ENCODE data around the gene PTPN5.
A peak's percentile ranks its signal among the peaks of the same experiment; 100 is the strongest.
"Not testable (repeated sequence)": the region's sequence is repeated elsewhere in the genome, so short reads cannot be mapped to it uniquely, and the experiment has no call there.

The PTPN5 gene

GRCh38 chr11:18709414-18709813 is 82.2 kb downstream of the PTPN5 start:
- no peak for DNase-seq (ENCODE audit: low read depth)

- DNase-seq (ENCODE audit: low read depth): no peak
Measured at GRCh38 chr11:18707811-18708340, 83.7 kb downstream of the PTPN5 start.

GRCh38 chr11:18706330-18707243 is 85.0 kb downstream of the PTPN5 start:
- no peak for DNase-seq (ENCODE audit: low read depth)

- DNase-seq (ENCODE audit: low read depth): no peak
Measured at GRCh38 chr11:18705651-18706281, 85.8 kb downstream of the PTPN5 start.

GRCh38 chr11:18704698-18705097 is 86.9 kb downstream of the PTPN5 start:
- DNase-seq (ENCODE audit: low read depth): no peak

GRCh38 chr11:18704045-18704645 is 87.5 kb downstream of the PTPN5 start:
- no peak for DNase-seq (ENCODE audit: low read depth)

- DNase-seq (ENCODE audit: low read depth): no peak
Measured at GRCh38 chr11:18703001-18703763, 88.4 kb downstream of the PTPN5 start.

GRCh38 chr11:18701614-18702216 is 89.9 kb downstream of the PTPN5 start:
- DNase-seq (ENCODE audit: low read depth): no peak

GRCh38 chr11:18700872-18701271 is 90.7 kb downstream of the PTPN5 start:
- DNase-seq (ENCODE audit: low read depth): no peak

GRCh38 chr11:18700375-18700774 is 91.2 kb downstream of the PTPN5 start:
- no peak for DNase-seq (ENCODE audit: low read depth)

GRCh38 chr11:18699848-18700261 is 91.7 kb downstream of the PTPN5 start:
- no peak for DNase-seq (ENCODE audit: low read depth)

- DNase-seq (ENCODE audit: low read depth): no peak
Measured at GRCh38 chr11:18699269-18699596, 92.4 kb downstream of the PTPN5 start.

- DNase-seq (ENCODE audit: low read depth): peak; percentile 35
Measured at GRCh38 chr11:18698341-18699268, 93.0 kb downstream of the PTPN5 start, which contains the start of gene TMEM86A. Gene TMEM86A (plus strand): TSS chr11:18698779. CDS start chr11:18698887, 108 bp downstream.

- DNase-seq (ENCODE audit: low read depth): peak; percentile 20
Measured at GRCh38 chr11:18697576-18697975, 94.0 kb downstream of the PTPN5 start.

- DNase-seq (ENCODE audit: low read depth): peak; percentile 18
Measured at GRCh38 chr11:18696638-18697225, 94.9 kb downstream of the PTPN5 start.

GRCh38 chr11:18692941-18693760 is 98.4 kb downstream of the PTPN5 start:
- no peak for DNase-seq (ENCODE audit: low read depth)

GRCh38 chr11:18691467-18692140 is 100.0 kb downstream of the PTPN5 start:
- not testable (repeated sequence) for DNase-seq (ENCODE audit: low read depth)

- no peak for DNase-seq (ENCODE audit: low read depth)
Measured at GRCh38 chr11:18684267-18684666, 107.3 kb downstream of the PTPN5 start.
